H9 (cell line): ENCODE measurements around the gene PCSK6. TPM values are rescaled to one million over a fixed set of nuclear protein-coding genes. Genes with fewer than 3 reads are reported as not detected.

Source experiments
- DNase-seq: peaks from one replicate; pipeline ENCODE4 v3.0.0-alpha.2; 2017
- H2AFZ ChIP-seq: one replicate; pipeline ENCODE4 v1.6.1; 2013; ENCODE audit warnings: mild to moderate bottlenecking, low read length, control low read depth, moderate library complexity
- H2AK5ac ChIP-seq: 2 replicates; pipeline ENCODE4 v1.6.1; 2013; ENCODE audit warnings: low read length, control low read depth, mixed read lengths; ENCODE audit not compliant: insufficient read length
- H2BK120ac ChIP-seq: one replicate; pipeline ENCODE4 v1.6.1; 2013; ENCODE audit warnings: low read depth, mild to moderate bottlenecking, low read length, control low read depth, inconsistent platforms; ENCODE audit not compliant: poor library complexity, severe bottlenecking
- H2BK12ac ChIP-seq: 2 replicates; pipeline ENCODE4 v1.6.1; 2013; ENCODE audit warnings: low read length, control low read depth, mixed read lengths, low read depth; ENCODE audit not compliant: insufficient read length
- H2BK15ac ChIP-seq: 2 replicates; pipeline ENCODE4 v1.6.1; 2013; ENCODE audit warnings: low read depth, low read length, control low read depth
- H2BK20ac ChIP-seq: one replicate; pipeline ENCODE4 v1.6.1; 2013; ENCODE audit warnings: low read depth, mild to moderate bottlenecking, low read length, control low read depth, inconsistent platforms; ENCODE audit not compliant: poor library complexity, severe bottlenecking
- H2BK5ac ChIP-seq: 2 replicates; pipeline ENCODE4 v1.6.1; 2013; ENCODE audit warnings: low read length, control low read depth, mixed read lengths; ENCODE audit not compliant: insufficient read length
- H3K14ac ChIP-seq: 2 replicates; pipeline ENCODE4 v1.6.1; 2013; ENCODE audit warnings: low read length, control low read depth; ENCODE audit not compliant: insufficient read depth
- H3K18ac ChIP-seq: 2 replicates; pipeline ENCODE4 v1.6.1; 2013; ENCODE audit warnings: low read depth, mild to moderate bottlenecking, mixed read lengths, low read length, control low read depth; ENCODE audit not compliant: insufficient read length
- H3K23ac ChIP-seq: 2 replicates; pipeline ENCODE4 v1.6.1; 2013; ENCODE audit warnings: low read length, control low read depth, mixed read lengths, low read depth; ENCODE audit not compliant: insufficient read length
- H3K23me2 ChIP-seq: 2 replicates; pipeline ENCODE4 v1.6.1; 2013; ENCODE audit warnings: low read depth, mild to moderate bottlenecking, mixed read lengths, low read length, control low read depth; ENCODE audit not compliant: insufficient read length, poor library complexity, severe bottlenecking
- H3K27ac ChIP-seq: 2 replicates; pipeline ENCODE4 v1.5.1; 2013; ENCODE audit warnings: low read length, control low read depth, mixed read lengths, low read depth; ENCODE audit not compliant: insufficient read length
- H3K27me3 ChIP-seq: 2 replicates; pipeline ENCODE4 v1.6.1; 2013; ENCODE audit warnings: low read length, control low read depth, inconsistent platforms; ENCODE audit not compliant: insufficient read depth
- H3K4ac ChIP-seq: 2 replicates; pipeline ENCODE4 v1.6.1; 2013; ENCODE audit warnings: low read depth, mild to moderate bottlenecking, control low read depth, inconsistent platforms, low read length, moderate library complexity
- H3K4me1 ChIP-seq: 2 replicates; pipeline ENCODE4 v1.6.1; 2013; ENCODE audit warnings: low read length, control low read depth, inconsistent platforms; ENCODE audit not compliant: insufficient read depth
- H3K4me2 ChIP-seq: 2 replicates; pipeline ENCODE4 v1.6.1; 2013; ENCODE audit warnings: low read length, control low read depth, mixed read lengths; ENCODE audit not compliant: insufficient read length, insufficient read depth
- H3K56ac ChIP-seq: 2 replicates; pipeline ENCODE4 v1.6.1; 2013; ENCODE audit warnings: low read depth, mild to moderate bottlenecking, mixed read lengths, low read length, control low read depth; ENCODE audit not compliant: insufficient read length
- H3K79me1 ChIP-seq: 2 replicates; pipeline ENCODE4 v1.6.1; 2013; ENCODE audit warnings: low read depth, mild to moderate bottlenecking, moderate library complexity, low read length, control low read depth, inconsistent platforms; ENCODE audit not compliant: insufficient read depth, poor library complexity, severe bottlenecking
- H3K79me2 ChIP-seq: 2 replicates; pipeline ENCODE4 v1.6.1; 2013; ENCODE audit warnings: low read length, control low read depth, inconsistent platforms; ENCODE audit not compliant: insufficient read depth
- H3K9ac ChIP-seq: 2 replicates; pipeline ENCODE4 v1.6.1; 2013; ENCODE audit warnings: low read length, control low read depth, mixed read lengths; ENCODE audit not compliant: insufficient read length; ENCODE audit errors: extremely low read depth
- H3K9me3 ChIP-seq: one replicate; pipeline ENCODE4 v1.6.1; 2013; ENCODE audit warnings: low read depth, low read length, inconsistent platforms; ENCODE audit not compliant: control insufficient read depth
- H3T11ph ChIP-seq: one replicate; pipeline ENCODE4 v1.6.1; 2013; ENCODE audit warnings: mild to moderate bottlenecking, low read length, control low read depth, inconsistent platforms
- H4K20me1 ChIP-seq: one replicate; pipeline ENCODE4 v1.6.1; 2013; ENCODE audit not compliant: control insufficient read depth, insufficient read length, insufficient read depth
- H4K5ac ChIP-seq: 2 replicates; pipeline ENCODE4 v1.6.1; 2013; ENCODE audit warnings: low read depth, mild to moderate bottlenecking, mixed read lengths, low read length, control low read depth; ENCODE audit not compliant: insufficient read length
- H4K8ac ChIP-seq: replicated peaks from 2 replicates; pipeline ENCODE4 v1.6.1; 2013; ENCODE audit warnings: low read length, control low read depth, mixed read lengths, low read depth; ENCODE audit not compliant: insufficient read length
- H4K91ac ChIP-seq: 2 replicates; pipeline ENCODE4 v1.6.1; 2013; ENCODE audit warnings: low read depth, mild to moderate bottlenecking, moderate library complexity, mixed read lengths, low read length, control low read depth; ENCODE audit not compliant: insufficient read length
- H3K27ac Mint-ChIP-seq, 3 experiments: 2 replicates in 2 of 3; 3 replicates in 1 of 3; pipeline ENCODE4 v1.8.0; 2020 to 2021; ENCODE audit warnings: mixed read lengths in 3 of 3, mild to moderate bottlenecking in 1 of 3, moderate library complexity in 1 of 3
- H3K27me3 Mint-ChIP-seq: 2 replicates; pipeline ENCODE4 v1.8.0; 2021; ENCODE audit warnings: low read depth, mild to moderate bottlenecking, moderate library complexity, mixed read lengths
- H3K36me3 Mint-ChIP-seq, 3 experiments: 2 replicates in 2 of 3; 3 replicates in 1 of 3; pipeline ENCODE4 v1.8.0; 2020 to 2021; ENCODE audit warnings: low read depth in 3 of 3, mixed read lengths in 3 of 3; ENCODE audit not compliant: insufficient read depth in 1 of 3
- H3K4me1 Mint-ChIP-seq, 2 experiments: 2 replicates each; pipeline ENCODE4 v1.8.0; 2020; ENCODE audit warnings: mixed read lengths in 2 of 2
- H3K4me3 Mint-ChIP-seq, 2 experiments: 2 replicates in 1 of 2; 3 replicates in 1 of 2; pipeline ENCODE4 v1.8.0; 2020 to 2021; ENCODE audit warnings: mild to moderate bottlenecking in 2 of 2, mixed read lengths in 2 of 2, moderate library complexity in 1 of 2
- H3K9me3 Mint-ChIP-seq, 2 experiments: 2 replicates in 1 of 2; 3 replicates in 1 of 2; pipeline ENCODE4 v1.8.0; 2020; ENCODE audit warnings: mild to moderate bottlenecking in 2 of 2, mixed read lengths in 2 of 2, moderate library complexity in 1 of 2
- WGBS: extraction: QIAGEN DNeasy Blood & Tissue Kit; methylation state at CpG from one replicate; pipeline ENCODE4 v1.1.7; 2013; ENCODE audit warnings: missing lambda C conversion rate, low lambda C conversion rate, mixed read lengths; ENCODE audit not compliant: insufficient read length; ENCODE audit errors: extremely low coverage; 5-methylcytosine and 5-hydroxymethylcytosine counted together
- total RNA-seq: library from RNA; stranded (reverse); gene quantifications from 2 replicates; pipeline ENCODE4 v1.2.1, GENCODE V29; 2021
- TF ChIP-seq, protein P1 (sequence below): fragments of 200-600 bp; sonication (generic); conservative IDR thresholded peaks from 3 replicates; pipeline ENCODE4 v1.8.0; 2021; ENCODE audit warnings: antibody characterized with exemption, mild to moderate bottlenecking

The PCSK6 gene
- total RNA-seq, 1 experiment from 2014 or later = 4.0 TPM

DNA sequence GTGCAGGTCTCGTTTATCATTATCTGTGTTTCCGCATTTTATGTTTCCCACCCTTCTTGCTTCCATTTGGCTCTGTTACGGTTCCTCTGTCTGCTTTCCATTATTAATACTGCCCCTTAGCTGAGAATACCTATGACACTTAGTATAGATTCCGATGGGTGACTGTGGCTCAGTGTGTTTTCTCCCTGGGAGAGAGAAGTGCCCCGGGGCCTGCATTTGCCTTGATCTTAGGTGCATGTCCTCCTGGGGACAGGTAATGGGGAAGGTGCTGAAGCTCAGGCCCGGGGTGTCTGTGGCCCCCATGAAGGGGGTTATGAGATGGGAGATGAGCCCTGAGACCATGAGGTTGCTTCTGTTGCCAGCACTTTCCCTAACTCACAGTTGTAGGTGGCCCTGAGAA is 43.4 kb upstream of the PCSK6 start:
- Histone ChIP-seq H3K4me1 (no peaks in the 10 kb centered on the region), H3K56ac (no peak overlapping the region), H3K14ac (no peak overlapping the region), H4K8ac (no peak overlapping the region), H3T11ph (no peak overlapping the region), H2AFZ (no peak overlapping the region), H4K20me1 (no peaks in the 10 kb centered on the region), H2BK120ac (no peak overlapping the region), H3K27ac (no peak overlapping the region), H3K27me3 (no peaks in the 10 kb centered on the region), H3K23me2 (no peaks in the 10 kb centered on the region), H3K4ac (no peak overlapping the region), H3K9me3 (no peaks in the 10 kb centered on the region), H3K4me2 (no peak overlapping the region), H2BK20ac (no peak overlapping the region), H3K9ac (no peak overlapping the region), H2AK5ac (no peak overlapping the region), H4K91ac (no peak overlapping the region), H3K23ac (no peak overlapping the region), H2BK5ac (no peak overlapping the region), H3K79me2 (no peaks in the 10 kb centered on the region), H2BK15ac (no peak overlapping the region), H4K5ac (no peak overlapping the region), H2BK12ac (no peak overlapping the region), H3K79me1 (no peaks in the 10 kb centered on the region), H3K18ac (no peak overlapping the region)
- peaks cover 5% of the 10 kb centered on the region for H3K27me3 Mint-ChIP-seq
- H3K4me3 Mint-ChIP-seq = no peak overlapping the region
- DNase-seq = no peak
- peaks cover 0 to 8% of the 10 kb centered on the region in 2 experiments; a peak in 2 of 4 replicates for H3K4me1 Mint-ChIP-seq
- H3K36me3 Mint-ChIP-seq = no peaks in the 10 kb centered on the region; a peak in 1 of 7 replicates
- no peaks in the 10 kb centered on the region for H3K9me3 Mint-ChIP-seq
- WGBS = no CpG with 5 or more reads among the region's 6 CpGs
- no peak overlapping the region; a peak in 1 of 7 replicates for H3K27ac Mint-ChIP-seq
- TF ChIP-seq, protein P1, sequence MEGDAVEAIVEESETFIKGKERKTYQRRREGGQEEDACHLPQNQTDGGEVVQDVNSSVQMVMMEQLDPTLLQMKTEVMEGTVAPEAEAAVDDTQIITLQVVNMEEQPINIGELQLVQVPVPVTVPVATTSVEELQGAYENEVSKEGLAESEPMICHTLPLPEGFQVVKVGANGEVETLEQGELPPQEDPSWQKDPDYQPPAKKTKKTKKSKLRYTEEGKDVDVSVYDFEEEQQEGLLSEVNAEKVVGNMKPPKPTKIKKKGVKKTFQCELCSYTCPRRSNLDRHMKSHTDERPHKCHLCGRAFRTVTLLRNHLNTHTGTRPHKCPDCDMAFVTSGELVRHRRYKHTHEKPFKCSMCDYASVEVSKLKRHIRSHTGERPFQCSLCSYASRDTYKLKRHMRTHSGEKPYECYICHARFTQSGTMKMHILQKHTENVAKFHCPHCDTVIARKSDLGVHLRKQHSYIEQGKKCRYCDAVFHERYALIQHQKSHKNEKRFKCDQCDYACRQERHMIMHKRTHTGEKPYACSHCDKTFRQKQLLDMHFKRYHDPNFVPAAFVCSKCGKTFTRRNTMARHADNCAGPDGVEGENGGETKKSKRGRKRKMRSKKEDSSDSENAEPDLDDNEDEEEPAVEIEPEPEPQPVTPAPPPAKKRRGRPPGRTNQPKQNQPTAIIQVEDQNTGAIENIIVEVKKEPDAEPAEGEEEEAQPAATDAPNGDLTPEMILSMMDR = no peak
